ENCODE data around the gene BMP2K.

- TF ChIP-seq, protein P1, sequence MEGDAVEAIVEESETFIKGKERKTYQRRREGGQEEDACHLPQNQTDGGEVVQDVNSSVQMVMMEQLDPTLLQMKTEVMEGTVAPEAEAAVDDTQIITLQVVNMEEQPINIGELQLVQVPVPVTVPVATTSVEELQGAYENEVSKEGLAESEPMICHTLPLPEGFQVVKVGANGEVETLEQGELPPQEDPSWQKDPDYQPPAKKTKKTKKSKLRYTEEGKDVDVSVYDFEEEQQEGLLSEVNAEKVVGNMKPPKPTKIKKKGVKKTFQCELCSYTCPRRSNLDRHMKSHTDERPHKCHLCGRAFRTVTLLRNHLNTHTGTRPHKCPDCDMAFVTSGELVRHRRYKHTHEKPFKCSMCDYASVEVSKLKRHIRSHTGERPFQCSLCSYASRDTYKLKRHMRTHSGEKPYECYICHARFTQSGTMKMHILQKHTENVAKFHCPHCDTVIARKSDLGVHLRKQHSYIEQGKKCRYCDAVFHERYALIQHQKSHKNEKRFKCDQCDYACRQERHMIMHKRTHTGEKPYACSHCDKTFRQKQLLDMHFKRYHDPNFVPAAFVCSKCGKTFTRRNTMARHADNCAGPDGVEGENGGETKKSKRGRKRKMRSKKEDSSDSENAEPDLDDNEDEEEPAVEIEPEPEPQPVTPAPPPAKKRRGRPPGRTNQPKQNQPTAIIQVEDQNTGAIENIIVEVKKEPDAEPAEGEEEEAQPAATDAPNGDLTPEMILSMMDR (IDR thresholded peaks at IDR 0.05; ENCODE audit: low read depth, low read length, poor library complexity, severe bottlenecking), result no peak
- no peak for TF ChIP-seq EZH2phosphoT487 (IDR thresholded peaks at IDR 0.05; ENCODE audit: borderline replicate concordance, low read length)
Measured at GRCh38 chr4:78799551-78800495, 23.7 kb downstream of the BMP2K start.

Measured in DOHH2 (cell line).